ENCODE results near the gene ZNF154. TPM values are rescaled to one million over a fixed set of nuclear protein-coding genes. Genes with fewer than 3 reads are reported as not detected.
"Not testable (repeated sequence)": the region's sequence is repeated elsewhere in the genome, so short reads cannot be mapped to it uniquely, and the experiment has no call there.

The ZNF154 gene
- 1 to 10 TPM; 2.3 to 6.4 TPM for total RNA-seq
- polyA plus RNA-seq, result 1 to 10 TPM in 1 of 2 donors, under 1 TPM in 1; 0.88 to 5.2 TPM
- long read RNA-seq, donor 1, partial matches to known transcripts, result 0 of 3 reads
- long read RNA-seq, donor 1, other reads (novel, unspliced or antisense), result 1 of 3 reads
- long read RNA-seq, donor 2, partial matches to known transcripts, result 0 of 2 reads
- long read RNA-seq, donor 2, other reads (novel, unspliced or antisense), result 2 of 2 reads

DNA sequence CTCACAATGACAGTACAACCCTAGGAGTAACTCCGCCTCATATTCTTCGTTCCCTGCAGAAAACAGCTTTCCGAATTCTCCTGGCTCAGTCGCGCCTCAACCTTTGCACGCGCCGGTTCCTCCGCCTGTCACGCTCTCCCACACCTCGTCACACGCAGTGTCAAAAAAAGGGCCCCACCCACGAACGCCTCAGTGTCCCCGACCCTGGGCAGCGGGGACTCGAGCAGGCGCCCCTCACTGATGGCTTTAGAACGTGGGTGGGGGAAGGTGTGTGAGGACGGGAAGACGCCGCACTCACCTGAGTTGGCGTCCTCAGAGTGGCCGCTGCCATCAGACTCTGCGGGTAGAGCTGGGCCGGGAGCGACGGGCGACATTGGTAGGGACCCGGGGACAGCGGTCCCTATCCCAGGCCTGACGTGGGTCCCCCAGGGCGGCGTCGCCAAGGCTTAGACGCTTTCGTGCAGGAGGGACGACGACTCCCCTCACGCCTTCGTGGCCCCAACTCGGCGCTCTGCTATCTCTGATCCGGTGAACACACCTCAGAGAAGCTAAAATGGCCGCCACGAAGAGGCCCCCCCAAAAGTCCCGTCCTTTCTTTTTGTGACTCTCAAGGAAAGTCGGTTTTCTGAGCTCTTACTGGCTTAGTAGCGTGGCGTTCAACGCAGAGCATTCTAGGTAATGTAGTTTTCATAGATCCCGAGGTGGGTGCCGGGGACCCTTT, at the start of gene ZNF154:
Gene ZNF154, minus strand, starts transcription at position 564 of the 721 bp plus-strand sequence. Its CDS starts 233 bp downstream, at position 331.
- Histone ChIP-seq H3K4me3 (ENCODE audit: low read length in 2 of 2) (no peak within 1 kb of the TSS), H3K9me3 (ENCODE audit: control insufficient read depth, low read length) (peaks cover 35% of the 10 kb centered on the region), H3K4me1 (ENCODE audit: control insufficient read depth in 1 of 2, insufficient read depth in 2 of 2, low read length in 2 of 2) (no peaks in the 10 kb centered on the region), H3K36me3 (ENCODE audit: control insufficient read depth in 1 of 2, insufficient read depth in 2 of 2, low read length in 1 of 2) (peaks cover 0 to 4% of the 10 kb centered on the region in 2 donors), H3K27ac (ENCODE audit: low read depth in 1 of 2, low read length in 2 of 2) (no peak within 1 kb of the TSS), H3K27me3 (ENCODE audit: control insufficient read depth in 1 of 2, insufficient read depth in 2 of 2, low read length in 1 of 2) (no peaks in the 10 kb centered on the region)
- intact Hi-C loops (cut with DNase I), result no loop called here
- DNase-seq (no peak), ATAC-seq (ENCODE audit: low FRiP score) (peak; percentile 68)
- WGBS, 2 donors, result 1 to 2% methylated on average over 53 of the region's 53 CpGs

DNA sequence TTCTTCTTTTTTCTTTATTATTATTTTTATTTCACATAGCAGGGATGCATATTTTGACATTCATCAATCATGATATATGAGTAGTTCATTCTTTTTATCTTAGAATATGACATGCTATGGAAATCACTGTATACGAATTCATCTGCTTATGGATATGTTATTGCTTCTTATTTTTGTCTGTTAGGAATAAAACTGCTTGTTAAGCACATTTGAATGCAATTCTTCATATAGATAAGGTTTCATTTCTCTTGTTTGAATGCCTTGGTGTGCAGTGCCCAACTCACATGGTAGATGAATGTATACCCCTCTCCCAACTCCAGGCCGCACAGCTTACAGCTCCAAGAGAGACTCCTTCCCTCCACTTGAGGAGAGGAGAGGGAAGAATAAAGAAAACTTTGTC, 48.9 kb upstream of the ZNF154 start:
- no peak for ATAC-seq (ENCODE audit: low FRiP score)
- H3K27ac ChIP-seq (ENCODE audit: low read depth in 1 of 2, low read length in 2 of 2), result no peak overlapping the region
- intact Hi-C loops (cut with DNase I), result no loop called here
- no peak for DNase-seq
- 86 to 90% methylated on average over 2 of the region's 2 CpGs for WGBS, 2 donors
- H3K4me3 ChIP-seq (ENCODE audit: low read length in 2 of 2), result no peak overlapping the region
- peaks cover 46% of the 10 kb centered on the region for H3K9me3 ChIP-seq (ENCODE audit: control insufficient read depth, low read length)
- no peaks in the 10 kb centered on the region for H3K4me1 ChIP-seq (ENCODE audit: control insufficient read depth in 1 of 2, insufficient read depth in 2 of 2, low read length in 2 of 2)
- H3K36me3 ChIP-seq (ENCODE audit: control insufficient read depth in 1 of 2, insufficient read depth in 2 of 2, low read length in 1 of 2), result peaks cover 35 to 46% of the 10 kb centered on the region in 2 donors
- no peaks in the 10 kb centered on the region for H3K27me3 ChIP-seq (ENCODE audit: control insufficient read depth in 1 of 2, insufficient read depth in 2 of 2, low read length in 1 of 2)

DNA sequence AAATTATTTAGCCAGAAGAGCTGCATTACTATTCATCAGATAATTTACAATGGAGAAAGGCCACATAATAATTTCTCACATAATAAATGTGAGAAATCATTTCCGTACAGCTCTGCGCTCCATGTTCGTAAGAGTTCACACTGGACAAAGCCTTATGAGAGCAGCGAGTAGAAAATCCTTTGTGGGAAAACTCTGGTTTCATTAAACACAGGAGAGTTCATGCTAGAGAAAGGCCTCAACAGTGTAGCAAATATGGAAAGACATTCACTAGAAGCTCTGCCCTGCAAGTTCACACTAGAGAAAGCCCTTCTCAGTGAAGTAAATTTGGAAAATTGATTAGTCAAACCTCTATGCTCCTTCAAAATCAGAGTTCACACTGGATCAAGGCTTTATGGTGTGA, 46.0 kb upstream of the ZNF154 start:
- ATAC-seq (ENCODE audit: low FRiP score) (no peak), DNase-seq (no peak)
- H3K27me3 ChIP-seq (ENCODE audit: control insufficient read depth in 1 of 2, insufficient read depth in 2 of 2, low read length in 1 of 2), result no peaks in the 10 kb centered on the region
- H3K36me3 ChIP-seq (ENCODE audit: control insufficient read depth in 1 of 2, insufficient read depth in 2 of 2, low read length in 1 of 2), result peaks cover 40 to 54% of the 10 kb centered on the region in 2 donors
- no peak overlapping the region for H3K27ac ChIP-seq (ENCODE audit: low read depth in 1 of 2, low read length in 2 of 2)
- H3K9me3 ChIP-seq (ENCODE audit: control insufficient read depth, low read length), result peaks cover 47% of the 10 kb centered on the region
- no peak overlapping the region for H3K4me3 ChIP-seq (ENCODE audit: low read length in 2 of 2)
- intact Hi-C loops (cut with DNase I), result no loop called here
- no peaks in the 10 kb centered on the region for H3K4me1 ChIP-seq (ENCODE audit: control insufficient read depth in 1 of 2, insufficient read depth in 2 of 2, low read length in 2 of 2)
- 86 to 98% methylated on average over 4 of the region's 4 CpGs for WGBS, 2 donors

DNA sequence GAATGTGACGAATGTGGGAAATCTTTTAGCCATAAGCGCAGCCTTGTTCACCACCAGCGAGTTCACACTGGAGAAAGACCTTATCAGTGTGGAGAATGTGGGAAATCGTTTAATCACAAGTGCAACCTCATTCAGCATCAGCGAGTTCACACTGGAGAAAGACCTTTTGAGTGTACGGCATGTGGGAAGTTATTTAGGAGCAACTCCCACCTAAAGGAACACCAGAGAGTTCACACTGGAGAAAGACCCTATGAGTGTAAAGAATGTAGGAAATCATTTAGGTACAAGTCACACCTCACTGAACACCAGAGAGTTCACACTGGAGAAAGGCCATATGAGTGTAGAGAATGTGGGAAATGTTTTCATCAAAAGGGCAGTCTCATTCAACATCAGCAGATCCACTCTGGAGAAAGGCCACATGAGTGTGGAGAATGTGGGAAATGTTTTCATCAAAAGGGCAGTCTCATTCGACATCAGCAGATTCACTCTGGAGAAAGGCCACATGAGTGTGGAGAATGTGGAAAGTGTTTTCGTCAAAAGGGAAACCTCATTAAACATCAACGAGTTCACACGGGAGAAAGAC, 45.2 kb upstream of the ZNF154 start:
- WGBS, 2 donors, result 97 to 98% methylated on average over 10 of the region's 10 CpGs
- no peak overlapping the region for H3K27ac ChIP-seq (ENCODE audit: low read depth in 1 of 2, low read length in 2 of 2)
- H3K4me1 ChIP-seq (ENCODE audit: control insufficient read depth in 1 of 2, insufficient read depth in 2 of 2, low read length in 2 of 2), result no peaks in the 10 kb centered on the region
- intact Hi-C loops (cut with DNase I), result no loop called here
- peaks cover 36 to 46% of the 10 kb centered on the region in 2 donors for H3K36me3 ChIP-seq (ENCODE audit: control insufficient read depth in 1 of 2, insufficient read depth in 2 of 2, low read length in 1 of 2)
- ATAC-seq (ENCODE audit: low FRiP score) (no peak), DNase-seq (no peak)
- no peak overlapping the region for H3K4me3 ChIP-seq (ENCODE audit: low read length in 2 of 2)
- no peaks in the 10 kb centered on the region for H3K27me3 ChIP-seq (ENCODE audit: control insufficient read depth in 1 of 2, insufficient read depth in 2 of 2, low read length in 1 of 2)
- peaks cover 42% of the 10 kb centered on the region for H3K9me3 ChIP-seq (ENCODE audit: control insufficient read depth, low read length)

DNA sequence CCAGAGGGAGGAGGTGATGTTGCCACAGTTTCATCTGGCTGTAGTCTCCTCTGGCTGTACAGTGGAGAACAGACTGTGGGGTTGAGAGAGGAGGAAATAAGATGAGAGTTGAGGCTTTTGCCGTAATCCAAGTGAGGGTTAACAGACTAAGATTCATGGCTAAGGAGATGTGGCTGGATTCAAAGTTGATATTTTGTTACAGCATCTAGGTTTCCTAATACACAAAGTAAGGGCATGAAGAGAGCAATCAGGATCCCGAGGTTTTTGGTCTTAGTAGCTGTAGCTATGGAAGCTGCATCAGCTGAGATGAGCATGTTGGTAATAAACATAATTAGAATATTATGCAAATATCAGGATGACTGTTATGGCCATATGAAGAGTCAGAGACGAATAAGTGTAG, 39.0 kb upstream of the ZNF154 start:
- intact Hi-C loops (cut with DNase I), result loop anchor here in 1 of 2 donors (5.0 kb wide), 1 partner anchor 404 kb away; the partner anchor contains the start of gene ZNF329
- Histone ChIP-seq H3K36me3 (ENCODE audit: control insufficient read depth in 1 of 2, insufficient read depth in 2 of 2, low read length in 1 of 2) (peaks cover 15 to 26% of the 10 kb centered on the region in 2 donors), H3K4me3 (ENCODE audit: low read length in 2 of 2) (peak overlapping the region in 1 of 2 donors; percentile 1), H3K4me1 (ENCODE audit: control insufficient read depth in 1 of 2, insufficient read depth in 2 of 2, low read length in 2 of 2) (no peaks in the 10 kb centered on the region), H3K27ac (ENCODE audit: low read depth in 1 of 2, low read length in 2 of 2) (no peak overlapping the region), H3K9me3 (ENCODE audit: control insufficient read depth, low read length) (peaks cover 21% of the 10 kb centered on the region), H3K27me3 (ENCODE audit: control insufficient read depth in 1 of 2, insufficient read depth in 2 of 2, low read length in 1 of 2) (no peaks in the 10 kb centered on the region)
- 94 to 96% methylated on average over 3 of the region's 3 CpGs for WGBS, 2 donors
- no peak for DNase-seq
- no peak for ATAC-seq (ENCODE audit: low FRiP score)

DNA sequence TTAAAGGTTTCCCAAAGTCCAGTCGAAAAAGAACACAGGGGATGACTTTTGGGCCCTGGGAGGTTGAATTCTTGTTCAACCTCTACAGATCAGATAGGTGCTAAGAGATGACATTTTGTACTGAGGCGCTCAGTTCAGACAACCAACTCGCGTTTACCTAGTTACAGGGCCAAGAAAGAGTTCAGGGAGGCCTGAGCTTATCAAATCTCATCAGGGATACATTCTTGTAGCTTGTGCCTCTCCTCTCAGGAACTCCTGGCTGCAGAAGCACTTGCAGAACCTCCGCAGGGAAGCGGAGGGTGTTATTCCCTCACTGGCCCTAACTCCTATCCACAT, 38.4 kb upstream of the ZNF154 start:
- intact Hi-C loops (cut with DNase I), result loop anchor here in 1 of 2 donors (5.0 kb wide), 1 partner anchor 405 kb away; the partner anchor contains the start of gene ZNF329
- no peak for ATAC-seq (ENCODE audit: low FRiP score)

DNA sequence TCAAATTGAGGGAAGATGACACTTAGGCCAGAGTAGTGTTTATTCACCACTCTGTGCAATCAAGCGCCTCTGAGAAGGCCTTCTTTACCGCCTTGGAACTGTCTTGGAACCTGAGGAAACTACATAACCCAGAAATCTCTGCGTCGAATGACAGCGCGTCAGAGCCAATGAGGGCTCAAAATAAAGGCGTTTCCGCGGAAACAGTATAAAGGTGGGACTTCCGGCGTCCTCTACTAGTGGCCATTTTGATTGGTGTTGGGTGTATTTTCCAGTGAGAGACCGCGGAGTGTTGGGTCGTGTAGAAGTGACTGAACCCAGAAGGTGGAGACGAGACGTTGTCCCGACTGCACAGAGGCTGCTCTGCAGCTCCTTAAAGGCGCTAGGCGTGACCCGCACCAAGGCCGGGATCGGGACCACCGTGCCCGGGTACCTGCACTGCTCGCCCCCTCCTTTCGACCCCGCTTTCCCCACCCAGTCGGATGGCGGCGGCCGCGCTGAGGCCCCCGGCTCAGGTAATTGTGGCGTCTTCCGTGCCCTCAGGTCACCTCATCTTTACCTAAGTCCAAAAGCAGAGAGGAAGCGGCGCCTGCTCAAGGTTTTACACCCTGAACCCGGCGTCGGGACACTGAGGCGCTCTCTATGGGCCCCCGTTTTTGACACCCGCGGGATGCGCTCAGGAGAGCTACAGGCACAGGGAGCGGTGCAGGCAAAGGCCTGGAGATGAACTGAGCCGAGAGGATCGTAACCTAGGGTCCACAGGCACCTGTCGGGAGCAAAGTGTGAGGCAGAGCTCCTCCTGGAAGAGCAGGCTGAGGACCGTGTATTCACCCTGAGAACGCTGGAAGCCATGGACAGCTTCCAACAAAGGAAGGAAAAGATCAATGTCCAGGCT, 37.8 kb upstream of the ZNF154 start, which contains the start of gene ZNF776:
Gene ZNF776, plus strand, starts transcription at position 236 of the 892 bp plus-strand sequence. Its CDS starts 244 bp downstream, at position 480.
- no peaks in the 10 kb centered on the region for H3K27me3 ChIP-seq (ENCODE audit: control insufficient read depth in 1 of 2, insufficient read depth in 2 of 2, low read length in 1 of 2)
- H3K4me1 ChIP-seq (ENCODE audit: control insufficient read depth in 1 of 2, insufficient read depth in 2 of 2, low read length in 2 of 2), result no peaks in the 10 kb centered on the region
- no peak within 1 kb of the TSS for H3K27ac ChIP-seq (ENCODE audit: low read depth in 1 of 2, low read length in 2 of 2)
- H3K36me3 ChIP-seq (ENCODE audit: control insufficient read depth in 1 of 2, insufficient read depth in 2 of 2, low read length in 1 of 2), result peaks cover 10 to 15% of the 10 kb centered on the region in 2 donors
- H3K9me3 ChIP-seq (ENCODE audit: control insufficient read depth, low read length), result peaks cover 19% of the 10 kb centered on the region
- DNase-seq (peak; percentile 87), ATAC-seq (ENCODE audit: low FRiP score) (peak; percentile 94)
- intact Hi-C loops (cut with DNase I), result loop anchor here in 1 of 2 donors (5.0 kb wide), 1 partner anchor 405 kb away; the partner anchor contains the start of gene ZNF329
- 1% methylated on average over 50 to 51 of the region's 51 CpGs for WGBS, 2 donors
- peak within 1 kb of the TSS; percentile 11 to 96 for H3K4me3 ChIP-seq (ENCODE audit: low read length in 2 of 2)

More for the DNA sequence above, 38.4 kb upstream of the ZNF154 start:
- Histone ChIP-seq H3K27ac (ENCODE audit: low read depth in 1 of 2, low read length in 2 of 2) (no peak overlapping the region), H3K27me3 (ENCODE audit: control insufficient read depth in 1 of 2, insufficient read depth in 2 of 2, low read length in 1 of 2) (no peaks in the 10 kb centered on the region), H3K4me3 (ENCODE audit: low read length in 2 of 2) (peak overlapping the region; percentile 11 to 96), H3K36me3 (ENCODE audit: control insufficient read depth in 1 of 2, insufficient read depth in 2 of 2, low read length in 1 of 2) (peaks cover 12 to 20% of the 10 kb centered on the region in 2 donors), H3K9me3 (ENCODE audit: control insufficient read depth, low read length) (peaks cover 21% of the 10 kb centered on the region), H3K4me1 (ENCODE audit: control insufficient read depth in 1 of 2, insufficient read depth in 2 of 2, low read length in 2 of 2) (no peaks in the 10 kb centered on the region)
- 30 to 34% methylated on average over 6 of the region's 6 CpGs for WGBS, 2 donors
- DNase-seq, result no peak

DNA sequence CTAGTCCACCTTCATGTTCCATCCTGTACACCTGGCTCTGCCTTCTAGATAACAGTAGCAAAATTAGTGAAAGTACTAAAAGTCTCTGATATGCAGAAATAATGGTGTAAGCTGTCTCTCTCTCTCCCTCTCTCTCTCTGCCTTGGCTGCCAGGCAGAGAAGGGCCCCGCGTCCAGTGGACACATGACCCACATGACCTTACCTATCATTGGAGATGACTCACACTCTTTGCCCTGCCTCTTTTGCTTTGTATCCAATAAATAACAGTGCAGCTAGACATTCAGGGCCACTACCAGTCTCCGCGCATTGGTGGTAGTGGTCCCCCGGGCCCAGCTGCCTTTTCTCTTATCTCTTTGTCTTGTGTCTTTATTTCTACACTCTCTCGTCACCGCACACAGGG, 29.8 kb upstream of the ZNF154 start:
- not testable (repeated sequence) for H3K9me3 ChIP-seq (ENCODE audit: control insufficient read depth, low read length); H3K36me3 ChIP-seq (ENCODE audit: control insufficient read depth in 1 of 2, insufficient read depth in 2 of 2, low read length in 1 of 2); ATAC-seq (ENCODE audit: low FRiP score); H3K27ac ChIP-seq (ENCODE audit: low read depth in 1 of 2, low read length in 2 of 2); H3K4me3 ChIP-seq (ENCODE audit: low read length in 2 of 2); H3K4me1 ChIP-seq (ENCODE audit: control insufficient read depth in 1 of 2, insufficient read depth in 2 of 2, low read length in 2 of 2); H3K27me3 ChIP-seq (ENCODE audit: control insufficient read depth in 1 of 2, insufficient read depth in 2 of 2, low read length in 1 of 2); DNase-seq
- intact Hi-C loops (cut with DNase I), result loop anchor here in 1 of 2 donors (5.0 kb wide), 1 partner anchor 419 kb away; no protein-coding TSS in a partner anchor
- WGBS, 2 donors, result 89 to 91% methylated on average over 7 of the region's 7 CpGs
